Mammary epithelial cell (primary cell): Measurements from ENCODE around the gene WDR44.

Experiments used
- CTCF ChIP-seq, 2 donors: IDR thresholded peaks in 1 of 2; conservative IDR thresholded peaks in 1 of 2; 2 replicates each; pipeline ENCODE4 v1.5.1; 2011 to 2012; ENCODE audit warnings: inconsistent platforms in 2 of 2, low read length in 2 of 2, mild to moderate bottlenecking in 2 of 2, control low read depth in 1 of 2, low read depth in 1 of 2; ENCODE audit not compliant: insufficient read depth in 1 of 2; ENCODE audit errors: extremely low read depth in 1 of 2
- EZH2 ChIP-seq: IDR thresholded peaks from 2 replicates; pipeline ENCODE4 v1.6.1; 2012; ENCODE audit warnings: low read length, inconsistent platforms, borderline replicate concordance

- TF ChIP-seq CTCF (conservative IDR thresholded peaks at IDR 0.05 in 1 of 2, IDR thresholded peaks at IDR 0.05 in 1 of 2; ENCODE audit: extremely low read depth in 1 of 2, insufficient read depth in 1 of 2, low read depth in 1 of 2, low read length in 2 of 2), result no peak
- TF ChIP-seq EZH2, result no peak
Measured at GRCh38 chrX:118345045-118345463, 852 bp upstream of the WDR44 start.
